HG03095 (cell line): Measurements from ENCODE around the gene YDJC.
"Not testable (repeated sequence)": the region's sequence is repeated elsewhere in the genome, so short reads cannot be mapped to it uniquely, and the experiment has no call there.

Experiments used
- ATAC-seq: cut with Tn5 transposase; IDR thresholded peaks from one replicate; pipeline ENCODE4 v1.9.1; 2021; ENCODE audit warnings: moderate library complexity; ENCODE audit not compliant: unreplicated experiment

YDJC gene

GRCh38 chr22:21611210-21611977, 18.4 kb downstream of the YDJC start:
- ATAC-seq, result no peak

DNA sequence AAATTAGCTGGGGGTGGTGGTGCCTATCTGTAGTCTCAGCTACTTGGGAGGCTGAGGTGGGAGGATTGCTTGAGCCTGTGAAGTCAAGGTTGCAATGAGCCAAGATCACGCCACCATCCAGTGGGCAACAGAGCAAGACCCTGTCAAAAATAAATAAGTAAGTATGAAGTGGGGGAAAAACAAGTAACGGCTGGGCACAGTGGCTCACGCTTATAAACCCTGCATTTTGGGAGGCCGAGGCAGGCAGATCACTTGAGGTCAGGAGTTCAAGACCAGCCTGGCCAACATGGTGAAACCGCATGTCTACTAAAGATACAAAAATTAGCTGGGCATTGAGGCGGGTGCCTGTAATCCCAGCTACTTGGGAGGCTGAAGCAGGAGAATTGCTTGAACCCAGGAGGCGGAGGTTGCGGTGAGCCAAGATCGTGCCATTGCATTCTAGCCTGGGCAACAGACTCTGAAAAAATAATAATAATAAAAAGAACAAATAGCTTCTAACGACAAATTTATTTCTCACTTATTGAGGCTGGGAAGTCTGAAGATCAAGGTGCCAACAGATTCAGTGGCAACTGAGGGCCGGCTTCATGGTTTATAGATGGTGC, 20.2 kb downstream of the YDJC start:
- not testable (repeated sequence) for ATAC-seq

GRCh38 chr22:21606775-21607174, 23.0 kb downstream of the YDJC start:
- ATAC-seq, result no peak

DNA sequence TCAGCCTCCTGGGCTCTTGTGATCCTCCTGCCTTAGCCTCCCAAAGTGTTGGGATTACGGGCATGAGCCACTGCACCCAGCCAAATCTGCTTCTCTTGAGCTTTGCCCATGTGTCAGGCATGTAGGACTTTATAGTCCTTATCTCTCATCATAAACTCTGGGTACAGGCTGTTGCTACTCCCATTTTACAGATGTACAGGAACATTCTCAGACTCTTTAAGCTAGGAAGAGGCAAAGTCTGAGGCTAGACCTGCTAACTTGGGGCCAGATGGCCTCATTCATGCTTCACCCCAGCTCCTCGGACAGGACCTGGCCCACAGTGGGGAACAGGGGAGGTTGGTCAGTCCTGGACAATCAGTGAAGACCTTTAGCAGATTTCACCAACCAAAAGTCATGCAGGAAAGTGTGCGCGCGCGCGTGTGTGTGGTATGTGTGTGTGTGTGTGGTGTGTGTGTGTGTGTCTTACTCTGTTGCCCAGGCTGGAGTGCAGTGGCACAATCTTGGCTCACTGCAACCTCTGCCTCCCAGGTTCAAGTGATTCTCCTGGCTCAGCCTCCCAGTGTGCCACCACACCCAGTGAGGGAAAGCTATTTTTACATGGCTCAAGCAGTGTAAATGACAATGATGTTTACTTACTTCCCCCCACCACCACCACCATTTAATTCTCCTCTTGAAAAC, 23.8 kb downstream of the YDJC start:
- no peak for ATAC-seq

DNA sequence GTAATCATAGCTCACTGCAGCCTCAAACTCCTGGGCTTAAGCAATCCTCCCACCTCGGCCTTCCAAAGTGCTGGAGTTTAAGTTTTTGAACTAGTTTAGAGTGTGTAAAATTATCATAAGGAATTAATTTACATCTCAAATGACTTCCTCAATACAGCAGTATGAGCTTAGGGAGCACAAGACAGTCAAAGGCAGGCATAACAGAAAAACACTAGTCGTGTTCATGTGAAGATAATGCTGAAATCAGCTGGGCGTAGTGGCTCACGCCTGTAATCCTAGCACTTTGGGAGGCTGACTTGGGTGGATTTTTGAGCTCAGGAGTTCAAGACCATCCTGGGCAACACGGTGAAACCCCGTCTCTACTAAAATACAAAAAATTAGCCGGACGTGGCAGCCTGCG, 25.8 kb downstream of the YDJC start:
- no peak for ATAC-seq

DNA sequence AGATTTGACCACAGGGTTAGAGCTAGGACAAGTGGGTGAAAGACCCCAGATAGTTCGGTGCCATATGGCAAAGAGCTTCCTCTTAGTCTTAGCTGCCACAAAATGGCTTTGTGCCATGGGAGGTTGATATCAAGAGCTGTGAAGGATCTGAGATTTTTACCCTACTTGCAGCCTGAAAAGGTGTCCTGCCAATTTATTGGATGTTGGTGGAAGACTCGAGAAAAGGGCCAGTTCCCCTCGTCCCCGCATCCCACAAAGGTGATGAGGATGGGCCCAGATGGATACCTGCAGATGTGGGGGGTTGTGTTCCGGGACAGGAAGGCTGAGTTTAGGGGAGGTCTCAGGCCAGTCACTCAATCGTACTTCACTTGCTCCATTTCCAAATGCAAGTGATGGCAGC, 27.2 kb downstream of the YDJC start:
- ATAC-seq, result no peak

- no peak for ATAC-seq
These were observed 30.5 kb downstream of the YDJC start for GRCh38 chr22:21599053-21599893.

GRCh38 chr22:21598302-21598701, 31.5 kb downstream of the YDJC start:
- no peak for ATAC-seq

- not testable (repeated sequence) for ATAC-seq
These were observed 33.3 kb downstream of the YDJC start for GRCh38 chr22:21596356-21597135.

- no peak for ATAC-seq
These were observed 34.9 kb downstream of the YDJC start for GRCh38 chr22:21594865-21595452.

GRCh38 chr22:21593406-21594232, 36.2 kb downstream of the YDJC start:
- ATAC-seq, result no peak

GRCh38 chr22:21592422-21592821, 37.4 kb downstream of the YDJC start:
- ATAC-seq, result no peak

DNA sequence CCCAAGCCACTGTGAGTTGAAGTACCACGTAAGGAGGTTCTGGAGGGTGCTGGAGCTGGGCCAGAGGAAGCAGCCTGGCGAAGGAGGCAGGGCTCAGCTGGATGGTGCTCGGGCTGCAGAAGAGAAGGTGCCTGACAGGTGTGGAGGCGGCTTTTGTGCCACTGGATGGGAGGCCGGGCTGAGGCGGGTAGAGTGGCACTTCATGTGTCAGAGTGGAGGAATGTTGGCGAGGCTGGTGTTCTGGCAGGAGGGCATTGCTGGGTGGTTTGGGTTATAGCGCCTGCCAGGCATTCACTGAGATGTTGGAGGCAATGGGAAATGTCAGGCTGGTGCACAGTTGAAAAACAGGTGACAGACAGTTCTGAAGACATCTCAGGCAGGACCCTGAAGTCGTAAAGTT, 38.1 kb downstream of the YDJC start:
- no peak for ATAC-seq

GRCh38 chr22:21590809-21591641, 38.8 kb downstream of the YDJC start:
- ATAC-seq, result no peak

DNA sequence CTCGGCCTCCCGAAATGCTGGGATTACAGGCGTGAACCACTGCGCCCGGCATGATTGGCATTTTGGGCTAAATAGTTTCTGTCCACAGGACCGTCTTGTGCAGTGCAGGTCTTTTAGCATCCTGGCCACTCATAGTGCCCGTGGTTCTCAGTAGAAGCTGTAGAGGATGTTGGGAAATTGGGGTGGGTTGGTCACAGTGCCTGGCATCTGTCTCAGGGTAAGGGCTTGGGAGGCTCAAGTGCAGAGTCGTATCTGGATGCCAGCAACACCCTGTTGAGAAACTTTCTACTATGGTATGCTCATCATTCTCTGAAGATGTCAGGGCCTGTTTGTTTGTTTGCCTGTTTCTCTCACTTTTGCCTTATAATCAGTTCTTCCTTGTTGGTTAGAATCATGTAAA, 40.4 kb downstream of the YDJC start:
- ATAC-seq, result no peak

DNA sequence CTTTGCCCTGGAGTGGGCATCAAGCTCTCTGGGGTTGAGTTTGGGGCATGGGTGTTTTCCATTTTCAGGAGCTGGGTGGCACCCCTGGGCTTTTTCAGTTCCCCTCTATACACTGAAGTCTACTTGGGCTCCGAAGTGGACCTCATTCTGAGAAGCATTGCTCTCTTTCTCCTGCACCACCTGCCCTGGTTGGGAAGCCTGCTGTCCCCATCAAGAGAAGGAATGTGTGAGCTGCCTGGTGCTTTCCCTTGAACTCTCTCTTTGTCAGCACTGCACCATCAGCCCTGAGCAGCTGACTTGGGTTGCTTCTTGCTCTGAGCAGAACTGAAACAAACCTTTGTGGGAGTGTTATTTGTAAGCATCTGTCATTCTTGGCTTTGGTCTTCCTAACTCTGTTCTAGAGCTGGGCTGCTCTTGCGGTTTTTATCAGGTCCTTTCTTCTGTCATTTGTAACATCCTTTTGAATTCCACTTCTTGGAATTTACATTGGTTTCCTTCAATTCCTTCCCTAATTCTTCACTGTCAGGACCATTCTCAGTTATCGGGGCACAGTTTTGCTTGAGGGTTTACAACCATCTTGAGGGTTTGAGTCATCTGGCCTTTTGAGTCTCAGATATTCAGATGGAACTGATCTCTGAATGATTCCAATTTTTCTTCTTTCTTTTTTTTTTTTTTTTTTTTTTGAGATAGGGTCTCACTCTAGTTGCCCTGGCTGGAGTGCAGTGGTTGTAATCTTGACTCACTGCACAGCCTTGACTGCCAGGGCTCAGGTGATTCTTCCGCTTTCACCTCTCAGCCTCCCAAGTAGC, 41.8 kb downstream of the YDJC start:
- ATAC-seq, result peak; percentile 81

GRCh38 chr22:21585389-21585788, 44.4 kb downstream of the YDJC start:
- no peak for ATAC-seq
